GM18502 (cell line): ENCODE data around the gene GDF3.
"Not testable (repeated sequence)": the region's sequence is repeated elsewhere in the genome, so short reads cannot be mapped to it uniquely, and the experiment has no call there.

Source experiments
- ATAC-seq: cut with Tn5 transposase; IDR thresholded peaks from one replicate; pipeline ENCODE4 v1.9.1; 2021; ENCODE audit warnings: mild to moderate bottlenecking; ENCODE audit not compliant: unreplicated experiment, poor library complexity

The GDF3 gene

GRCh38 chr12:7695566-7696197 is at the start of gene GDF3:
GDF3 (minus strand) TSS chr12:7695775; CDS start chr12:7695728, 47 bp downstream.
- no peak for ATAC-seq

DNA sequence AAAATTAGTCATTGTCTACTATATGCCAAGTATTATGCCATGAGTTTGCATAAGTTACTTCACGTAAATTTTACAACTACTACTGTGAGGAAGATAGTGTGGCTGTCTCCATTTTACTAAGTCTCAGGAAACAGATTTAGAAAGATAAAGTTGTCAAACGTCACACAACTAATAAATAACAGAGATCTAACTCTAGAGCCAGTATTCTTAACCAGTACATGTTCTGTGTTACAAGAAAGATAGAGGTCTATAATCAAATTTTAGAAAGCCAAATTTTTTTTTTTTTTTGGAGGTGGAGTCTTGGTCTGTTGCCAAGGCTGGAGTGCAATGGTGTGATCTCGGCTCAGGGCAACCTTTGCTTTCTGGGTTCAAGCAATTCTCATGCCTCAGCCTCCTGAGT is 37.4 kb upstream of the GDF3 start:
- no peak for ATAC-seq

DNA sequence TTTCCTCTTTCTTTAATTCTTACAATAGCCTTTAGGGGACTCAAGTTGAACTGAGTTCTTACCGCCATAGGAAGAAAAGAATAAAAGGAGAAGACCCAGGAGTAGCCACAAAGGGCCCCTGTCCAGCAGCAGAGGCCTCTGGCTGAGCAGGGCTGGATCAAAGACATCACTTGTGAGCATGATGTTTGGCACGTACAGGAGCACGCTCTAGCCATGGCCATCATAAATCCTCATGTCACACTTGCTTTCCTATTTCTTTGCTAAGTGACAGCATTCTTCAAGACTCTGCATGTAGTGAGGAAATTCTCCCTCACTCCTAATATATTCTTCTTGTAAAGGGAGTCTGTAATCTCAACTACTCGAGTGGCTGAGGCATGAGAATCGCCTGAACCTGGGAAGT is 35.9 kb upstream of the GDF3 start:
- ATAC-seq = no peak

DNA sequence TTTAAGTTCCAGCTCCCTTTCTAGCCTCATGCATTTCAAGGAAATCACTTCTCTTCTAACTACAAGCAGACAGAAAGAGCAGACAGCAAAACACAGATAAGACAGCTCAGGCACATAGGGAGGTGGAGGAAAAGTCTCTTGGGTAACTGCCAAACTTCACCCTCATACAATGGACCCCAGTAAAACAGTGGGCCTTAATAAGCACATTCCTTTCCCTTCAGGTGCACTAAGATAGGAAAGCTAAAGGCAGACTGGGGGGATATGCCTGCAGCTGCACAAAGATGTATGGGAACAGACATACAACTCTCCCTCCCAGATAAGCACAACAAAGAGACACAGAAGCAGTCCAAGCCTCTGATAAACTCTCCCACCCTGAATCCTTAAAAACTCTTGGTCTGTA is 35.4 kb upstream of the GDF3 start:
- ATAC-seq = not testable (repeated sequence)

DNA sequence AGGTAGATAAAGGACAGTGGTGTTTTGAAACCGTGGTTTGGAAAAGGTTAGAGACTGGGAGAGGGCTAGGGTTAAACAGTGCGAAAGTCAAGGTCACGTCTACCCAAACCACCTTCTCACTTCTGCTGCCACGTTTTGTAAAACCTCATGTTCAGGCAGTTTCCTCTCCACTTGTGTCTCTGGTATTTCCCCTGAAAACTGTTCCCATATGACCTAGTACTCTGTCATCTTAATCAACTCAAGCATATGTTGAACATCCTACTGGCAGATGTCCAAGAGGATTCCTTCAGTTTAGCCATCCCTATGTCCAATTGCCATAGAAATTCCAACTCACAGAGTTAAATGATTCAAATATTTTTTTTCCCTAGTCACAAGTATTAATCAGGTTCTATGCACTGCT is 34.2 kb upstream of the GDF3 start:
- no peak for ATAC-seq

GRCh38 chr12:7723926-7724325 is 28.4 kb upstream of the GDF3 start:
- no peak for ATAC-seq

GRCh38 chr12:7719946-7720730 is 24.6 kb upstream of the GDF3 start:
- no peak for ATAC-seq

GRCh38 chr12:7716381-7716780 is 20.8 kb upstream of the GDF3 start:
- no peak for ATAC-seq

DNA sequence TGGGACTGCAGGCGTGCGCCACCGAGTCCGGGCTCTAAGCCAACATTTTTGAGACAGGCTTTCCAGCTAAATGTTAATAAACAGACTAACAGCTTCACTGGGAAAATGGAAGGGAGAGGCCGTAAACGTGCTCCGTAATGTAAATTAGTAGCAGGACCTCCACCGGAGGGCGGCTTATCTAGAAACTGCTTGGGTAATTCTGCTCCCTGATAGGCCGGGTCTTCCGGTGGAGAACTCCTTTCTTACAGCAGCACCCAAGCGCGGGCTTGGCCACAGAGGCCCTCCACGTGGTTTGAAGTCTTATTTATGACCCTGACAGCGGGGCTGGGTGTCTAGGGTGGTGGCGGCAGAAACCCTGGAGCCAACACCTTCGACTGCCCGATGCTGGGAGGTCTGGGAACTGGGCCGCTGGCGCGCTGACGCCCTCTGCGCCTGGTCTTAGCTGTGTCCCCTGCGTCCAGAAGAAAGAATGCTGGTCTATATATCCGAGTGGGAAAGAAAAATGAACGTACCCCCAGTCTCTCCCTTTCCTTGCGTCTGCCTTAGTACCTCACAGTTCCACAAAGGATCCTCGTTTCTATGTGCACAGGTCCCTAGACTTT is 17.4 kb upstream of the GDF3 start:
- no peak for ATAC-seq

- ATAC-seq = no peak
Observed at GRCh38 chr12:7711133-7711532, 15.6 kb upstream of the GDF3 start, which contains the start of gene DPPA3. DPPA3 (plus strand) TSS chr12:7711433; CDS start chr12:7711571, 138 bp downstream.

DNA sequence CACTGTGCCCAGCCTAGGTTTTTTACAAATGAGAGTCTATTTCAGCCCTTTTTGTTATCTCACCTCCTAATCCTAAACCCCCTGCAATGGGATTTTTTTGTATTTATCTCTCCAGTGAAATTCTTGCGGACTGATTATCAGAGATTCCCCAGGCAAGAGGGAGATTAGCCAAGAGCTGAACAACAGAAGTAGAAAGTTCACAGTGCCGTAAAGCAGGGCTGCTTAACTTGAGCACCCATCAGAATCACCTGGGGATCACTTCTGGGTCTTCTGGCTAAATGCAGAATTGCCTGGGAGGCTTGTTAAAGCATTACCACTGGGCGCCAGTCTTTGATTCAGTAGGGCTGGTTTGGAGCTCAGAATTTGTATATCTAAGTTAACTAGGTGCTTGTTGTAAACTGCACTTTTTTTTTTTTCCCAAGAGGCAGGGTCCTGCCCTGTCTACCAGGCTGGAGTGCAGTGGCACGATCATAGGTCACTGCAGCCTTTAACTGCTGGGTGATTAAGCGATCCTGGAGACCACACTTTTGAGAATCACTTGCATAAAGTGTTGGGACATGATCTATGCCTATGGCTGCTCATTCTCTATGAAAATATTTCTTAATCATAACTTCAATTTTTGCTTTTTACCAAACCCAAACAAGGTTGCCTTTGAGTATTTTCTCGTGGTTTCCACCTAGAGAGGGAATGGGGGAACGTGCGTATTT is 14.5 kb upstream of the GDF3 start:
- no peak for ATAC-seq

DNA sequence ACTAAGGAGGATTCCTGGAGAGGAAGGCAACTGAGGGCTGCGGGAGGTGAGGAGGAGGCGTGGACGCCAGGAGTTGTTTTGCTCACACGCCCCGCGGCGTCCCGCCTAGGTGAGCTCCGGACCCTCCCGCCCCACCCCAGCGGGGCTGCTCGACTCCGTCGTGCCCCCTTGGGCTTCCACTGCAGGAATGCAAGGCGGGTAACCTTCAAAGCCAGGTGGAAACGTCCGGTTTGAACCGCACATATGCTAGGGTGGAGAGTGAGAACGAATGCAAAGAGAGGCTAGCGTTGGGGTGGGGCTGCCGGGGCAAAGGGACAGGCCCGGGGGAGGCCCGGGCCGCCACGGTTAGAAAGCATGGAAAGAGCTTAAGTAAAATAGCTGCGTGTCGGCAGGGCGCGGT is 10.3 kb upstream of the GDF3 start:
- ATAC-seq = no peak

- ATAC-seq = no peak
Observed at GRCh38 chr12:7695237-7695560, 376 bp downstream of the GDF3 start.

- ATAC-seq = no peak
Observed at GRCh38 chr12:7694556-7695236, 879 bp downstream of the GDF3 start.

- no peak for ATAC-seq
Observed at GRCh38 chr12:7693793-7694192, 1.8 kb downstream of the GDF3 start.

GRCh38 chr12:7681535-7681934 is 14.0 kb downstream of the GDF3 start:
- ATAC-seq = no peak

GRCh38 chr12:7679251-7680045 is 16.1 kb downstream of the GDF3 start:
- no peak for ATAC-seq

DNA sequence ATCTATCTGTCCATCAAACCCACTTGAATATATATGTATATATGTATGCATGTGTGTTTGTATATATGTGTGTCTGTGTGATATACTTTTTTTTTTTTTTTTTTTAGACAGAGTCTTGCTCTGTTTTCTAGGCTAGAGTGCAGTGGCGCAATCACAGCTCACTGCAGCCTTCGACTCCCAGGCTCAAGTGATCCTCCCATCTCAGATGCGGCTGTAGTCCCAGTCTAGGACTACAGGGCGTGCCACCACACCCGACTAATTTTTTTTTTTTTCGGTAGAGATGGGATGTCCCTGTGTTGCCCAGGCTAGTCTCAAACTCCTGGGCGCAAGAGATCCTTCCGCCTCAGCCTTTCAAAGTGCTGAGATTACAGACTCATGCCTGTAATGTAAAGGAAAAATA is 16.8 kb downstream of the GDF3 start:
- no peak for ATAC-seq

- ATAC-seq = not testable (repeated sequence)
Observed at GRCh38 chr12:7677432-7677888, 18.1 kb downstream of the GDF3 start.

DNA sequence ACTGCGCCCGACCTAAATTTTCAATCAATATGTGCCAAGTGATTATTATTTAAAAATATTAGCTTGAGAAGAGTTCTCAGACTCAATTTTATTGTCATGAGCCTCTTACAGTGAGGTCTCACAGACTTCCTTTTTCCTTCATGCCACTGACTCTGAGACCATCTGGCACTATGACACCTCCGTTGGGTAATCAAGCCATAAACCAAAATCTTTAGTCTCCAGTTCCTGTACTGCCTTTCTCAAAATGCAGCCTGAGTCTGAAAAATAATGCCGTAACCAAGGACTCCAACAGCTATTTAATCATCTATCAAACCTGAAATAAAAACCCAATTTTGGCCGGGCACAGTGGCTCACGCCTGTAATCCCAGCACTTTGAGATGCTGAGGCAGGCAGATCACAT is 20.1 kb downstream of the GDF3 start:
- not testable (repeated sequence) for ATAC-seq
